ENCODE data around the gene DDX1.
A peak's percentile ranks its signal among the peaks of the same experiment; 100 is the strongest.

- TF ChIP-seq REST (IDR thresholded peaks at IDR 0.05; ENCODE audit: low read depth) (0 out of 2 replicates have a peak, but pooled peaks have one; percentile 9), TCF12 (IDR thresholded peaks at IDR 0.05; ENCODE audit: low read depth) (peak; percentile 99), TAF1 (IDR thresholded peaks at IDR 0.05; ENCODE audit: low read depth) (no peak), EP300 (IDR thresholded peaks at IDR 0.05; ENCODE audit: borderline replicate concordance) (peak; percentile 100), NFIC (IDR thresholded peaks at IDR 0.05) (peak; percentile 96), CEBPB (IDR thresholded peaks at IDR 0.05) (peak; percentile 75; the same call in 1 of the 2 replicates), YY1 (IDR thresholded peaks at IDR 0.05; ENCODE audit: low read depth) (peak; percentile 65), RAD21 (IDR thresholded peaks at IDR 0.05; ENCODE audit: low read depth) (peak; percentile 43), TEAD4 (IDR thresholded peaks at IDR 0.05) (peak; percentile 100), MAX (IDR thresholded peaks at IDR 0.05) (peak; percentile 81), FOXM1 (IDR thresholded peaks at IDR 0.05; ENCODE audit: borderline replicate concordance, low read depth) (peak; percentile 99), EGR1 (IDR thresholded peaks at IDR 0.05) (0 out of 2 replicates have a peak, but pooled peaks have one; percentile 13), USF1 (IDR thresholded peaks at IDR 0.05) (no peak), CREB1 (IDR thresholded peaks at IDR 0.05; ENCODE audit: low read depth) (no peak)
These were observed 83.2 kb downstream of the DDX1 start for GRCh38 chr2:15674637-15675455.

Measured in Ishikawa (cell line).